ENCODE data around the gene CCDC97. TPM values are rescaled to one million over a fixed set of nuclear protein-coding genes. Genes with fewer than 3 reads are reported as not detected.
A peak's percentile ranks its signal among the peaks of the same experiment; 100 is the strongest.

CCDC97 gene
- total RNA-seq, 1 donor from 2014 or later: 15.5 TPM

DNA sequence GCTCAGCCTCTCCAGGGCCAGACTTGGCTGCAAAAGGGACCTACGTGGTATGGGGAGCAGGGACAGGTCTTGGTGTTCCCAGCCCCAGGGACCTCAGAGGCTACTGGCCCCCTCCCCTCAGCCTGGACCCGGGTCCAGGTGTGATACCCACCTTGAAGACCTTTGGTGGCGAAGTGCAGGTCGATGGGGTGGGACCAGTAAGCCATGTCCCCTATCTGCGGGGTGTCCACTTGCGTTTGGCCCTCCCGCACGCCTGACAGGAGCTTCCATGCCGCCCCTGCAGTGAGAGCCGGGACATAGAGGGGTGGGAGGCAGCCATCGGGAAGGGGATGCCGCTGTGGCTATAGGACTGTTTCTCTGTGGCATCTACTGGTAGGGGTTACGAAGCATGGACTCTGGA is 47.8 kb downstream of the CCDC97 start:
- Histone ChIP-seq H3K4me3 (no peak overlapping the region), H3K9me3 (replicated peaks) (no peaks in the 10 kb centered on the region), H3K36me3 (no peaks in the 10 kb centered on the region), H3K4me1 (peaks cover 36% of the 10 kb centered on the region), H3K27me3 (ENCODE audit: low read depth) (peaks cover 4% of the 10 kb centered on the region), H3K27ac (replicated peaks) (no peak overlapping the region)
- intact Hi-C loops (cut with micrococcal nuclease): no loop called here
- TF ChIP-seq, protein P1, sequence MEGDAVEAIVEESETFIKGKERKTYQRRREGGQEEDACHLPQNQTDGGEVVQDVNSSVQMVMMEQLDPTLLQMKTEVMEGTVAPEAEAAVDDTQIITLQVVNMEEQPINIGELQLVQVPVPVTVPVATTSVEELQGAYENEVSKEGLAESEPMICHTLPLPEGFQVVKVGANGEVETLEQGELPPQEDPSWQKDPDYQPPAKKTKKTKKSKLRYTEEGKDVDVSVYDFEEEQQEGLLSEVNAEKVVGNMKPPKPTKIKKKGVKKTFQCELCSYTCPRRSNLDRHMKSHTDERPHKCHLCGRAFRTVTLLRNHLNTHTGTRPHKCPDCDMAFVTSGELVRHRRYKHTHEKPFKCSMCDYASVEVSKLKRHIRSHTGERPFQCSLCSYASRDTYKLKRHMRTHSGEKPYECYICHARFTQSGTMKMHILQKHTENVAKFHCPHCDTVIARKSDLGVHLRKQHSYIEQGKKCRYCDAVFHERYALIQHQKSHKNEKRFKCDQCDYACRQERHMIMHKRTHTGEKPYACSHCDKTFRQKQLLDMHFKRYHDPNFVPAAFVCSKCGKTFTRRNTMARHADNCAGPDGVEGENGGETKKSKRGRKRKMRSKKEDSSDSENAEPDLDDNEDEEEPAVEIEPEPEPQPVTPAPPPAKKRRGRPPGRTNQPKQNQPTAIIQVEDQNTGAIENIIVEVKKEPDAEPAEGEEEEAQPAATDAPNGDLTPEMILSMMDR (IDR thresholded peaks at IDR 0.05; ENCODE audit: borderline replicate concordance): no peak
- no peak for DNase-seq

DNA sequence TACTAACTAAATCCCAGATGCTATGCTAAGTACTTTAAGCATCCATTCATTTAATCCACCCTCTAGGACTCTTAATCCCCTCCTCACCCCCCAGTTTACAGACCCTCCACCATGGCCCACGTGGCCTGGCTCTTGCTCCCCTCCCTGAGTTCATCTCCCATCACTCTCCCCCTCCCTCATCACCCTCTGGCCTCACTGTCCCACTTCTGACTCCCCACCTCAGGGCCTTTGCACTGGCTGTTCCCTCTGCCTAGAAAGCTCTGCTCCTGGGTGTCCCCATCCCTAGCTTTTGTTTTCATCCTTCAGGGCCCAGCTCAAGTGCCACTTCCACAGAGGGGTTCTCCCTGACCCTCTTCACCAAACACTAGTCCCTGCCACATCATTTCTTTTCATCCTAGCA is 49.8 kb downstream of the CCDC97 start:
- peaks cover 27% of the 10 kb centered on the region for H3K4me1 ChIP-seq
- no peaks in the 10 kb centered on the region for H3K27me3 ChIP-seq (ENCODE audit: low read depth)
- no peak for DNase-seq
- no peak overlapping the region for H3K27ac ChIP-seq (replicated peaks)
- H3K4me3 ChIP-seq: no peak overlapping the region
- TF ChIP-seq, protein P1 (IDR thresholded peaks at IDR 0.05; ENCODE audit: borderline replicate concordance): no peak
- no peaks in the 10 kb centered on the region for H3K36me3 ChIP-seq
- no peaks in the 10 kb centered on the region for H3K9me3 ChIP-seq (replicated peaks)
- intact Hi-C loops (cut with micrococcal nuclease): no loop called here

DNA sequence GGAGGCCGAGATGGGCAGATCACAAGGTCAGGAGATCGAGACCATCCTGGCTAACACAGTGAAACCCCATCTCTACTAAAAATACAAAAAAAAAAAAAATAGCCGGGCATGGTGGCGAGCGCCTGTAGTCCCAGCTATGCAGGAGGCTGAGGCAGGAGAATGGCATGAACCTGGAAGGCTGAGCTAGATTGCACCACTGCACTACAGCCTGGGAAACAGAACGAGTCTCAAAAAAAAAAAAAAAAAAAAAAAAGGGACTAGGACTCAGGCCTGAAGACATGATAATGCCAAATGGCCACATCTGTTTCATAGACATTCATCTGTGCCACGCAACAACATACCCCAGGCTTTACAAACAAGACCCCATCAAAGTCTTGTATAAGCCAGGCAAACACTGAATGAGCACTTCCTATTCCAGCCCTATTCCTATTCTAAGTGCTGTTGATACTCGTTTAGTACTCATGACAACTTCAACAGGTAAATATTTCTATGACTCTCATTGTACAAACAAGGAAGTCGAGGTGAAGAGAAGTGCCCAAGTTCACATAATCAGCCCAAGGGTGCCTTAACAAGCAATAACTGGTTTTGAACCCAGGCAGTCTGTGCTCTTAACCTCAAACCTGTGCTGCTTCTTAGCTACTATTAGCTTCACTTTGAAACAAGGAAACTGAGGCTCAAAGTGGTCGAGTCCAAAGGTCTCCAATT is 52.3 kb downstream of the CCDC97 start:
- TF ChIP-seq, protein P1 (IDR thresholded peaks at IDR 0.05; ENCODE audit: borderline replicate concordance): no peak
- no peaks in the 10 kb centered on the region for H3K27me3 ChIP-seq (ENCODE audit: low read depth)
- no peaks in the 10 kb centered on the region for H3K36me3 ChIP-seq
- H3K4me1 ChIP-seq: peaks cover 13% of the 10 kb centered on the region
- H3K4me3 ChIP-seq: no peak overlapping the region
- H3K27ac ChIP-seq (replicated peaks): no peak overlapping the region
- intact Hi-C loops (cut with micrococcal nuclease): no loop called here
- DNase-seq: no peak
- no peaks in the 10 kb centered on the region for H3K9me3 ChIP-seq (replicated peaks)

DNA sequence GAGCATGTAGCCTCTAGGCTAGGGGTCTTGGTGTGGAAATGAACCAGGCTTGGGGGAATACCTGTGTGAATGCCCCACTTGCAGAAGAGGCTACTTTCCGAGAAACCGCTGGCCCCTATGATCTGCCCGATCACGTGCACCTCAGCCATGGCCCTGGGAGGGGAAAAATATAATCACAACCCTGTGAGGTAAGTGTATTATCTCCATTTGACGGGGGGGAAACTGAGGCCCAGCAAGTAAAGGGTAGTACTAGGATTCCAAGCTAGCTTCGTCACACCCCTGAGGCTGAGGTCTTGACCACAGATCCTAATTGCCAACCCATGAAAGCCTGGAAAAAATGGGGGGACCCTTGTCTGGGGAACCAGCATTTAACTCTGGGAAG is 53.4 kb downstream of the CCDC97 start:
- no peaks in the 10 kb centered on the region for H3K9me3 ChIP-seq (replicated peaks)
- intact Hi-C loops (cut with micrococcal nuclease): no loop called here
- H3K4me1 ChIP-seq: peaks cover 13% of the 10 kb centered on the region
- peak overlapping the region; percentile 76 for H3K4me3 ChIP-seq
- TF ChIP-seq, protein P1 (IDR thresholded peaks at IDR 0.05; ENCODE audit: borderline replicate concordance): no peak
- peak overlapping the region; percentile 97 for H3K27ac ChIP-seq (replicated peaks)
- no peak for DNase-seq
- H3K27me3 ChIP-seq (ENCODE audit: low read depth): no peaks in the 10 kb centered on the region
- H3K36me3 ChIP-seq: no peaks in the 10 kb centered on the region

DNA sequence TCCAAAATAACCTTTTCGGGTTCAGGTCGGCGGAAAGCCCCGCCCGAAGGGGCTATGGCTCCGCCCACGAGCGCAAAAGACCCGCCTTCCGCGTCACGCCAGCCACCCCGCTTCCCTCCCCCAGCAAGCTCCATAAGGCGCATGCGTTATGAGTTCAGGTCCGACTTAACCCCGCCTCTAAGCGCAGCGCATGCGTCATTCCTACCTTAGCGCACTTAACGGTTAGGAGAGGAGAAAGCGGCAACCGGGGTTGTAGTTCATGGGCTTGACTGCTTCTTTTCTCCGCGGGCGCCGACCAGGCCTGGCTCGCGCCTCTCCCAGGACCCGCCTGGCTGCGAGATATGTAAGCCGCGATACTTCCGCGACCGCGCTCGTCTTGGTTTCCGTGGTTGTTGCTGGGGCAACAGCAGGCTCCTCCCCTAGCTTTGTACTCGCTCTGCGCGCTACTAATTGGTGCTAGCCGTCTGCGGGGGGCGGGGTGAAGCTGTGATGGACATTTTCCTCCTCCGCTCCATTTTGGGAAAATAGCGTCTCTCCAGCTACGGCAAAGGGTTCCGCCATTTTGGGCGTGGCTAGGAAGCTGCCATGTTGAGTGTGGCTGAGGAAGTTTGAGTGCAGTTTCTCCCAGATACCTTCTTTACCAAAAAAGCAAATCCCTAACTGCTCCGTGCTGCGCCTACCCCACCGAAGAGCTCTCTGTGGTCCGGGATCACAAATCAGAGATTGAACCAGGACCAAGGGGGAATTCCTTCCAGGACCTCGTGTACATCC is 54.0 kb downstream of the CCDC97 start, which contains the start of gene B9D2:
Gene B9D2 (minus strand): TSS at position 397 of the 771 bp plus-strand sequence. CDS start 630 bp downstream, outside the sequence.
- intact Hi-C loops (cut with micrococcal nuclease): no loop called here
- TF ChIP-seq, protein P1 (IDR thresholded peaks at IDR 0.05; ENCODE audit: borderline replicate concordance): no peak
- H3K27me3 ChIP-seq (ENCODE audit: low read depth): no peaks in the 10 kb centered on the region
- peak within 1 kb of the TSS; percentile 97 for H3K27ac ChIP-seq (replicated peaks)
- H3K9me3 ChIP-seq (replicated peaks): no peaks in the 10 kb centered on the region
- DNase-seq: peak; percentile 98
- H3K36me3 ChIP-seq: no peaks in the 10 kb centered on the region
- H3K4me1 ChIP-seq: peaks cover 13% of the 10 kb centered on the region
- peak within 1 kb of the TSS; percentile 76 for H3K4me3 ChIP-seq
